KOPT-K1 (cell line): Measurements from ENCODE around the gene ZNF133.
"Not testable (repeated sequence)": the region's sequence is repeated elsewhere in the genome, so short reads cannot be mapped to it uniquely, and the experiment has no call there.

Experiments used
- H3K27ac ChIP-seq: fragments of 200-600 bp; sonication (generic); 2 replicates; pipeline ENCODE4 v1.5.1; 2016; ENCODE audit warnings: antibody characterized with exemption, mild to moderate bottlenecking, low read depth, low read length; ENCODE audit not compliant: poor library complexity, severe bottlenecking
- H3K36me3 ChIP-seq: fragments of 200-600 bp; sonication (generic); 2 replicates; pipeline ENCODE4 v1.5.1; 2017; ENCODE audit warnings: antibody characterized with exemption, mild to moderate bottlenecking, low read length, moderate library complexity; ENCODE audit not compliant: insufficient read depth
- H3K9me3 ChIP-seq: fragments of 200-600 bp; sonication (generic); 2 replicates; pipeline ENCODE4 v1.5.1; 2017; ENCODE audit warnings: antibody characterized with exemption, low read length, mild to moderate bottlenecking; ENCODE audit not compliant: insufficient read depth, poor library complexity, severe bottlenecking

ZNF133 gene

DNA sequence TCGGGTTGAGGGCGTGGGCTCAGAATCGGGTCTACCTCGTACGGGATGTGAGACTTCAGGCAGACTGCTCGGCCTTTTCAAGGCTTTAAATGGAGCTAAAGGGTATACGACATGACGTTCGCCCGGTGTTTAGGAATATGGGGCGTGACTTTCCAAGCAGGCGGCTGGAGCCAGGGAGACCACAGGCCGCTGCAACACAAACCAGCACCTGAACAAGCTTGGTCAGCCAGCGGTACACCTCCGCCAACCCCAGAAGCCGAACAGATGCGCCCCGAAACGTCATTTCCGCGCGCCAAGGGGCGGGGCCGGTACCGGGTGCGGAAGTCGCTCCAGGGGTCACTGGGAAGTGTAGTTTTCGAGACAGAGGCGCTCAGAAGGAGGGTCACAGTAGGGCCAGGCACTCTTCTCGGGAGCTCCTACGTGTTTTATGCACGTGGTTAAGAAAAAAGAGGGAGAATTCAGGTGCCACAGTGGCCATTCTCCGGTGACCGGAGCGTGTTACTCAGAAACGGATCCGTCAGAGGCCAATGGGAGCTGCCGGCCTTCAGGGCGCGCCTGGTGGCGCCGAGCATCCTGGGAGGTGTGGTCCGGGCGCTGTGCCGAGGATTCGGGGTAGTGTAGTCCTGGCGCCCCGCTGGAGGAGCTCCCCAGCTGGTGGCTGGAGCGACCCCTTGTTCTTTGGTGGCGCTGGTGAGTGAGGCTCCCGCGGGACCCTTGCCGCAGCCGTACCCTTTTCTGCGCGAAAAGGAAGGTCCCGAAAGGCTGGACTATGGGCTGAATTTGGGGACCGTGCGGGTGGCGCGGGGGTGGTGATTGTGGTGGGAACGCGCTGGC lies at the start of gene ZNF133:
Gene ZNF133 (plus strand): TSS at position 613 of the 834 bp plus-strand sequence. CDS start 17,160 bp downstream, outside the sequence.
- H3K9me3 ChIP-seq, result peaks cover 31% of the 10 kb centered on the region
- peak within 1 kb of the TSS; percentile 82 for H3K27ac ChIP-seq
- peaks cover 13% of the 10 kb centered on the region; the same call in 1 of the 2 replicates for H3K36me3 ChIP-seq

DNA sequence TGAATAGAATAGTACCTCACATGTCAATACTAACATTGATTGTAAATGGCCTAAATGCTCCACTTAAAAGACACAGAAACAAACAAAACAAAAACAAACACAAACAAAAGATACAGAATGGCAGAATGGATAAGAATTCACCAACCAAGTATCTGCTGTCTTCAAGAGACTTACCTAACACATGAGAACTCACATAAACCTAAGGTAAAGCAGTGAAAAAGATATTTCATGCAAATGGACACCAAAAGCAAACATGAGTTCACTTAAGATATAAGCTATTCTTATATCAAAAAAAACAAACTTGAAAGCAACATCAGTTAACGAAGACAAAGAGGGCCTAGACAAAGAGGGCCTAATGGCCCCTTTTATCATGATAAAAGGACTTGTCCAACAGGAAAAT lies 47.3 kb upstream of the ZNF133 start:
- H3K9me3 ChIP-seq, result peaks cover 6% of the 10 kb centered on the region
- no peak overlapping the region for H3K27ac ChIP-seq
- no peaks in the 10 kb centered on the region for H3K36me3 ChIP-seq

DNA sequence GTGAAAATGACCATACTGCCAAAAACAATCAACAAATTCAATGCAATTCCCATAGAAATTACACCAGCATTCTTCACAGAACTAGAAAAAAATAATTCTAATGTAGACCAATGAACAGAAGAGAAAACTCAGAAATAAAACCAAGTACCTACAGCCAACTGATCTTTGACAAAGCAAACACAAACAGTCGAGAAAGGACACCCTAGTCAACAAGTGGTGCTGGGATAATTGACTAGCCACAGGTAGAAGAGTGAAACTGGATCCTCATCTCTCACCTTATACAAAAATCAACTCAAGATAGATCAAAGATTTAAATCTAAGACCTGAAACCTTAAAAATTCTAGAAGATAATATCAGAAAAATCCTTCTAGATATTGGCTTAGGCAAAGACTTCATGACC lies 44.5 kb upstream of the ZNF133 start:
- H3K27ac ChIP-seq, result no peak overlapping the region
- H3K9me3 ChIP-seq, result peaks cover 6% of the 10 kb centered on the region
- no peaks in the 10 kb centered on the region for H3K36me3 ChIP-seq

DNA sequence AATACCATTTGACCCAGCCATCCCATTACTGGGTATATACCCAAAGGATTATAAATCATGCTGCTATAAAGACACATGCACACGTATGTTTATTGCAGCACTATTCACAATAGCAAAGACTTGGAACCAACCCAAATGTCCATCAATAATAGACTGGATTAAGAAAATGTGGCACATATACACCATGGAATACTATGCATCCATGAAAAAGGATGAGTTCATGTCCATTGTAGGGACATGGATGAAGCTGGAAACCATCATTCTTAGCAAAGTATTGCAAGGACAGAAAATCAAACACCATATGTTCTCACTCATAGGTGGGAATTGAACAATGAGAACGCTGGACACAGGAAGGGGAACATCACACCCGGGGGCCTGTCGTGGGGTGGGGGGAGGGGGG lies 39.8 kb upstream of the ZNF133 start:
- H3K36me3 ChIP-seq, H3K27ac ChIP-seq, H3K9me3 ChIP-seq: not testable (repeated sequence)

DNA sequence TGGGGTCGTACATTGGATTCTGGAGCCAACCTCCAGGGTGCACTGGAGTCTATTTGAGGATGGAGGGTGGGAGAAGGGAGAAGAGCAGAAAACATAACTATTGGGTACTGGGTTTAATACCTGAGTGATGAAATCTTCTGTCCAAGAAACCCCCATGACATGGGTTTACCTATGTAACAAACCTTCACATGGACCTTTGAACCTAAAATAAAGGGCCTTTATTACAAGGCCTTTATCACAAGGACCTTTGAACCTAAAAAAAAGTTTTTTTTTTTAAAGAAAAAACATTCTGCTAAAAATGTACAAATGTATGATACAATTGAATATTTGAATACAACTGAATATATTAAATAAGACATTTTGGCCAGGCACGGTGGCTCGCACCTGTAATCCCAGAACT lies 38.1 kb upstream of the ZNF133 start:
- Histone ChIP-seq H3K36me3 (no peaks in the 10 kb centered on the region), H3K27ac (no peak overlapping the region), H3K9me3 (no peaks in the 10 kb centered on the region)

DNA sequence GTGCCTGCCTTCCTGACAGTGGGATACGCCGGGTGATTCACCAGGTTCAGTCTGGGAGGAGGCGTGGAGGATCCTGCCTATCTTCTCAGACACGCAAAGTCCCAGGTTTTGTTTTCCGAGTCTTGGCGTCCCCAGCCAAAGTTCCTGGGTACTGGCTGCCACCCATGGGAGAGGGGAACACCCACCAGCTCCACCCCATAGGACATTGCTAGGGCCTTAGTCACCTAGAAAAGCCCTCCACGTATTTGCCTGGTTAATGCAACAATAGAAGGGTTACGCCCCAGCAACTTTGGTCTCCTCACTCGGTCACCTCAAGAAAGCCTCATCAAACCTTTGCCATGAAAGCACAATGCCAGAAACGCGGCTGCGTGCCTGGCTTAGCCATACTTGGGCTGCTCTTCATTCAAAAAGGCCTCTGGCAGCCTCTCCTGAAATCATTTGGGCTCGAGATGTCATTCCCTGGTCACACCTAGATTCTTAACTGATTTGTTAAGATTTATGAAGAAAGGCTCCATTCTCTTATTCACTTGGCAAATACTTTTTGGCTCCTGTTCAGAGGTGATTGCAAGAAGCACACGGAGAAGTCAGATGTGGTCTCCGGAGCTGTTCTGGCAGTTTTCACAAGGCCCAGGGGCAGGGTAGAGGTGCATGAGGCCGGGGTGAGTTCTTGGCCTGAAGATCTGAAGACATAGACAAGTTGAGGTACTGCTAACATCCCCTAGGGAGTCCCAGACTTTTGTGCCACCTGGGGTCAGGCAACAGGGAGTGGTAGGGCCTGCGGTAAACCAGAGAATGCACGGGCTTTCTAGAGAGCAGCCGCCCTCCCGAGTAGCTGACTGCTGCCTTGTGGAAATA lies 35.5 kb upstream of the ZNF133 start:
- Histone ChIP-seq H3K27ac (no peak overlapping the region), H3K36me3 (no peaks in the 10 kb centered on the region), H3K9me3 (no peaks in the 10 kb centered on the region)

DNA sequence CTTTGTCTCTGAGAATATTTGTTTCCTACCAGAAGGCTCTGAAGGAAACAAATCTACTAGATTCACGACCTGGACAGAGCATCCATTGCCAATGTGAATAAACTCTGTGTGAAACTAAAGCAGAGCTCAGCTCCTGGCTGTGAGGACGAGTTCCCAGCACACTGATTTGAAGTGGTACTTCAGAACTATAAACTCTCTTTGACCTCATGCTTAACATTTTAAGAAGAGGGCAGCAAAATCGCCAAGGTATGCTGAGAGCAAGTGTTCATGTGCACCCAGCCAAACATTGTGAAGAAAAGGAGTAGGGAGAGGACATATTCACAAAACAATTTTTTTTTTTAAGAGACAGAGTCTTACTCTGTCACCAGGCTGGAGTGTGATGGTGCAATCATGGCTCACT lies 33.7 kb upstream of the ZNF133 start:
- Histone ChIP-seq H3K36me3 (no peaks in the 10 kb centered on the region), H3K9me3 (no peaks in the 10 kb centered on the region), H3K27ac (no peak overlapping the region)

DNA sequence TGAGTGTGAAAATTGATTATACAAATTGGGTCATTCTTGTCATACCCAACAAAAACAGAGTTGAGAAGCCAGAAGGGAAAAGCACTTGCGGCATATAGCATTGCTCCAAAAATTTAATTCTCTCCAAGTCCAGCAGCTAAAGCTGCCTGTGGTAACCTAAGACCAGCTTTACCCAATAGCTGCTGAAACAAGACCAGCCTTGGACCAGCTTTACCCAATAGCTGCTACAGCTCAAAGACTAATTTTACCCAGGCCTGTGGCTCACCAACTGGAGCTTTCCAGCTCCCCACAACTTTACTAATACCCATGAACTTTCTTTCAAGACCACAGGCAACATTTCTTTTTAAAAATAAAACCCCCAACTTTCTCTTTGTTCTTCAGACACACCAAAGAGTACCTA lies 32.8 kb upstream of the ZNF133 start:
- H3K27ac ChIP-seq, result no peak overlapping the region

DNA sequence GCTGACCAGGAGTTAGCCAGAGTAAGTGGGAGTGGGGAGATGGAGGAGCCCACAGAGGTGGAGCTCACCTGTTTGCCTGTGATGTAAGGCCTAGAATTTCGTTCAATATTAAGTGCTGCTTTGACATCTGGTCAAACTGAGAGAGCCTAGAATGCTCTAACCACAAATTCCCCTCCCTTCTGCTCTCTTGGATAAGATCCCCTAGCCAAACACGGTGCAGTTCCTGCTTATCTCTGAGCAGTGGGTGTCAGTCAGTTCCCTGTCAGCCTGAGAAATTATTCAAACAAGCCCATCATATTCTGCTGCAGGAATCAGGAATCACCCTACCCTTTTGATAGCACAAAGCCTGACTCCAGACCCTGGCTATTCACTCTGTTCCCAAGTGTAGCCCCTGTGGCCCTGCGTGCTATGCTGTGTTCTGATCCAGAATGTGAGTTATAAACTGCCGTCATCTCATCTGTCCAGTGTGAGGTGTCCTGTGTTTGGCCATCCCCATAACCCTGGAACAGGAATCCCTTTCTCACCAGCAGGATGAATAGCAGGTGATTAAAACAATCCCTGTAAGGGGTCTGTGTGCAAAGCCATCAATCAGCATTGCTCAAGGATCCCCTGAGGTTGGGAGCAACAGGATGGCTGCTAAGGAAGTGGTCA lies 31.8 kb upstream of the ZNF133 start:
- H3K9me3 ChIP-seq, result no peaks in the 10 kb centered on the region
- H3K36me3 ChIP-seq, result no peaks in the 10 kb centered on the region

More for the DNA sequence above, 32.8 kb upstream of the ZNF133 start:
- Histone ChIP-seq H3K9me3 (no peaks in the 10 kb centered on the region), H3K36me3 (no peaks in the 10 kb centered on the region)

DNA sequence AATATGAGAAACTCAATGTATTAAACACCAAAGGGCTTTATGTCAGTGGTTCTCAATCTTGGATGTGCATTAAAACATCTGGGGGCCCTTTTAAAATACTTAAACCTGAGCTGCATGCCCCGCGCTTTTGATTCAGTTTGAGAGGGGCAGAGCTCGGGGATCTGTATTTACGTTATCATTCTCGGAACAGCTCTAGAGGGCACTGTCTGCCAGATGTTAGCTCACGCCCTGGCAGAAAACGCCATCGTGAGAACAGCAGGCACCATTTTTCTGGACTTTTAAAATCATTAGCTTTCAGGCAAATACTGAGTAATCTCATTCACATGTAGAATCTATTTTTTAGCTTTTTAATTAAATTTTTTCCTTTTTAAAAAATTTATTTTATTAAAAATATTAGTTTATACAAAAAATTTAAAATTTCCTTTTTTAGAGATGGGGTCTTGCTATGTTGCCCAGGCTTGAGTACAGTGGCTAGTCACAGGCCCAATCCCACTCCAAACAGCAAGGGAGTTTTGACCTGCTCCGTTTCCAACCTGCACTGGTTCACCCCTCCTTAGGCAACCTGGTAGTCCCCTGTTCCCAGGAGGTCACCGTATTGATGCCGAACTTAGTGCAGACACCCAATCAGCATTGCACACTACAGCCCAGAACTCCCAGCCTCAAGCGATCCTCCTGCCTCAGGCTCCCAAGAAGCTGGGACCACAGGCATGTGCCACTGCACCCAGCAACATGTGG lies 30.0 kb upstream of the ZNF133 start:
- H3K9me3 ChIP-seq, result no peaks in the 10 kb centered on the region
- no peak overlapping the region for H3K27ac ChIP-seq
- no peaks in the 10 kb centered on the region for H3K36me3 ChIP-seq

More for the DNA sequence above, 31.8 kb upstream of the ZNF133 start:
- H3K27ac ChIP-seq, result no peak overlapping the region

DNA sequence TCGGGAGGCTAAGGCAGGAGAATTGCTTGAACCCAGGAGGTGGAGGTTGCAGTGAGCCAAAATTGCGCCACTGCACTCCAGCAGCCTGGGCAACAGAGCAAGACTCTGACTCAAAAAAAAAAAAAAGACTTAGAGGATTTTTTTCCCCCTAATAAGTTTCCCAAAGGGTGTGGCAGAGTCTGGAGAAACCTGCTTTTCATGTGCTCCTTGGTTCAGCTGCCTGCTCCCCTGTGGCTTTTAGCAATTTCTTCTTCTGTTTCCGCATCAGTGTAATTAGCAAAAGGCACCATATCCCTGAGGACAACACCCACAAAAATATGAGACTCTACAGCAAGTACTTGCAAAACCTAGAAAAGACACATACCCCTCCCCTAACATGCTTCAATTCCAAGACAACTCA lies 28.6 kb upstream of the ZNF133 start:
- Histone ChIP-seq H3K27ac (no peak overlapping the region), H3K36me3 (no peaks in the 10 kb centered on the region), H3K9me3 (no peaks in the 10 kb centered on the region)

DNA sequence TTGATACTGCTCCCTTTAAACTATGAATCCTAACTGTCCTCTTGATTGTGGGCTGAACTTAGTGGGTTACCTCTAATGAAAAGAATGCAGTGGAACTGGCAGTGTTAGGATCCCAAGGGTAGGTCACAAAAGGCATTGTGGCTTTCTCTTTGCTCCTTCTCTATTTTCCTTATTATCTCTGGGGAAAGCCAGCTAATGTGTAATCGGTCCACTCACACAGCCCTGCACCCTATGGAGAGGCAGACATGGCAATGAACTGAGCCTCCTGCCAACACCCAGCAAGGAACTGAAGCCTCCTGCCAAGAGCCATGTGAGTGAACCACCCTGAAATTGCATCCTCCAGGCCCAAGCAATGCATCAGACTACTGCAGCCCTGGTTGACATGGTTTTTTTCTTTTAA lies 24.6 kb upstream of the ZNF133 start:
- no peak overlapping the region for H3K27ac ChIP-seq
- no peaks in the 10 kb centered on the region for H3K36me3 ChIP-seq
- H3K9me3 ChIP-seq, result no peaks in the 10 kb centered on the region

DNA sequence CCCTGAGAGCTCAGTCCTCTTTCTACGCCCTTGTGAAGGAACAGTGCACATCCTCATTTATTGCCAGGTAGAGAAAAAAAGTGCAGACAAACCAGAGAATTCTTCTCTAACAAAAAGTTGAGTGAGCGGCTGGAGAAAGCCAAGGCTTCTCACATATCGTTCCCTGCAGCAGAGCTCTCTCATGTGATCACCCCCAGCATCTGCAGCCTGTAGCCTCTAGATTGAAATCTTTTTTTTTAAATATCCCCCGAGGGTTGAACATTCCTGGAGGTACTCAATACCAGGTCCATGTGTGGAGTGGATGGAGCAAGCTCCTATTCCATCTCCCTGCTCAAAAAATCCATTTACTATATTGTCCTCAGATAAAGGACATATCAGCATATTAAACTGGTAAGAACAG lies 22.9 kb upstream of the ZNF133 start:
- Histone ChIP-seq H3K27ac (no peak overlapping the region), H3K9me3 (no peaks in the 10 kb centered on the region), H3K36me3 (no peaks in the 10 kb centered on the region)

DNA sequence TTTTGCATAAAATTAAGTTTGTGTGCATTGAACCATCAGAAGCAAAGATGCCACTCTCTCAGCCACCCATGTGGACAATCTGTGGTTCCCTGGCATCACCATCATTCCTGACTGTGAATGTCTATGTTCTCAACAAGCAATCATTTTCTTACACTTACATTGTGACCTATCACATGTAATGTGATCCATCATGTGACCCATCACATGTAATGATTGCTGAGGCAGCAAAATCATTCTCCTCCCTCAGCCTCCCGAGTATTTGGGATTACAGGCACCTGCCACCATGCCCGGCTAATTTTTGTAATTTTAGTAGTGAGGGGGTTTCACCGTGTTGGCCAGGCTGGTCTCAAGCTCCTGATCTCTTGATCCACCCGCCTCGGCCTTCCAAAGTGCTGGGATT lies 22.0 kb upstream of the ZNF133 start:
- H3K36me3 ChIP-seq, result no peaks in the 10 kb centered on the region
- H3K27ac ChIP-seq, result no peak overlapping the region
- H3K9me3 ChIP-seq, result no peaks in the 10 kb centered on the region
